CD14-positive monocyte (primary cell): ENCODE measurements around the gene ATOX1. TPM values are rescaled to one million over a fixed set of nuclear protein-coding genes. Genes with fewer than 3 reads are reported as not detected.
A peak's percentile ranks its signal among the peaks of the same experiment; 100 is the strongest.
"Not testable (repeated sequence)": the region's sequence is repeated elsewhere in the genome, so short reads cannot be mapped to it uniquely, and the experiment has no call there.

Experiments
- DNase-seq, 3 donors: peaks; one replicate each; pipeline ENCODE4 v3.0.0-alpha.2; 2011 to 2022
- H2AFZ ChIP-seq: 2 replicates; pipeline ENCODE4 v1.6.0; 2012; ENCODE audit warnings: mild to moderate bottlenecking, low read depth, low read length, inconsistent platforms; ENCODE audit not compliant: insufficient read depth, poor library complexity, severe bottlenecking
- H3K27ac ChIP-seq, 2 donors: 1 replicate in 1 of 2; 2 replicates in 1 of 2; pipeline ENCODE4 v1.5.1; 2012 to 2013; ENCODE audit warnings: low read length in 2 of 2, control low read depth in 1 of 2, inconsistent platforms in 1 of 2, low read depth in 1 of 2, mild to moderate bottlenecking in 1 of 2
- H3K27me3 ChIP-seq, 2 donors: one replicate each; pipeline versions ENCODE4 v1.6.0 to v1.6.1; 2011 to 2013; ENCODE audit warnings: low read length in 2 of 2; ENCODE audit not compliant: control insufficient read depth in 2 of 2, insufficient read depth in 2 of 2
- H3K36me3 ChIP-seq, 2 donors: replicated peaks in 1 of 2; 1 replicate in 1 of 2; 2 replicates in 1 of 2; pipeline versions ENCODE4 v1.5.1 to v1.6.1; 2012 to 2013; ENCODE audit warnings: low read length in 2 of 2, control low read depth in 1 of 2, inconsistent platforms in 1 of 2, mild to moderate bottlenecking in 1 of 2; ENCODE audit not compliant: insufficient read depth in 2 of 2, control insufficient read depth in 1 of 2
- H3K4me1 ChIP-seq, 2 donors: 1 replicate in 1 of 2; 2 replicates in 1 of 2; pipeline versions ENCODE4 v1.5.1 to v1.6.1; 2012 to 2013; ENCODE audit warnings: low read length in 2 of 2, control low read depth in 1 of 2, inconsistent platforms in 1 of 2, mild to moderate bottlenecking in 1 of 2, moderate library complexity in 1 of 2; ENCODE audit not compliant: insufficient read depth in 2 of 2, control insufficient read depth in 1 of 2
- H3K4me2 ChIP-seq: replicated peaks from 2 replicates; pipeline ENCODE3; 2012; ENCODE audit warnings: low read length, moderate library complexity, mild to moderate bottlenecking; ENCODE audit not compliant: poor library complexity, severe bottlenecking; ENCODE audit errors: extremely low read depth
- H3K4me3 ChIP-seq, 3 experiments: fragments of 200-600 bp in 1 of 3; sonication (generic) in 1 of 3; replicated peaks in 1 of 3; 1 replicate in 2 of 3; 2 replicates in 1 of 3; pipeline ENCODE4 v1.5.1; 2011 to 2013; ENCODE audit warnings: low read length in 3 of 3, mild to moderate bottlenecking in 3 of 3, control low read depth in 2 of 3, low read depth in 2 of 3, inconsistent platforms in 1 of 3, moderate library complexity in 1 of 3
- H3K79me2 ChIP-seq: 2 replicates; pipeline ENCODE4 v1.6.0; 2012; ENCODE audit warnings: mild to moderate bottlenecking, control low read depth, inconsistent platforms, low read length, moderate library complexity; ENCODE audit not compliant: insufficient read depth
- H3K9ac ChIP-seq: 2 replicates; pipeline ENCODE4 v1.6.0; 2017; ENCODE audit warnings: low read length, mild to moderate bottlenecking; ENCODE audit not compliant: insufficient read depth, poor library complexity, severe bottlenecking
- H3K9me3 ChIP-seq, 2 donors: replicated peaks in 1 of 2; 1 replicate in 1 of 2; 2 replicates in 1 of 2; pipeline versions ENCODE4 v1.5.1 to v1.6.1; 2012 to 2013; ENCODE audit warnings: low read length in 2 of 2, control low read depth in 1 of 2; ENCODE audit not compliant: control insufficient read depth in 1 of 2, insufficient read depth in 1 of 2
- H4K20me1 ChIP-seq: 2 replicates; pipeline ENCODE4 v1.6.0; 2012; ENCODE audit warnings: mild to moderate bottlenecking, low read length, control low read depth, moderate library complexity; ENCODE audit not compliant: insufficient read depth
- H3K27ac Mint-ChIP-seq, 7 donors: one replicate each; pipeline ENCODE4 v1.8.0; 2020; ENCODE audit warnings: mild to moderate bottlenecking in 7 of 7, mixed read lengths in 7 of 7, moderate library complexity in 6 of 7, inconsistent platforms in 2 of 7
- H3K27me3 Mint-ChIP-seq, 3 donors: one replicate each; pipeline ENCODE4 v1.8.0; 2021 to 2022; ENCODE audit warnings: low read depth in 3 of 3, mild to moderate bottlenecking in 3 of 3, mixed read lengths in 3 of 3, moderate library complexity in 3 of 3, inconsistent platforms in 1 of 3
- H3K36me3 Mint-ChIP-seq, 2 donors: one replicate each; pipeline ENCODE4 v1.8.0; 2020; ENCODE audit warnings: mixed read lengths in 2 of 2, inconsistent platforms in 1 of 2, mild to moderate bottlenecking in 1 of 2
- H3K4me1 Mint-ChIP-seq: one replicate; pipeline ENCODE4 v1.8.0; 2020; ENCODE audit warnings: mild to moderate bottlenecking, mixed read lengths
- H3K4me3 Mint-ChIP-seq, 2 donors: one replicate each; pipeline ENCODE4 v1.8.0; 2020; ENCODE audit warnings: mild to moderate bottlenecking in 2 of 2, mixed read lengths in 2 of 2, moderate library complexity in 1 of 2
- H3K9me3 Mint-ChIP-seq, 7 donors: one replicate each; pipeline ENCODE4 v1.8.0; 2020 to 2022; ENCODE audit warnings: mixed read lengths in 7 of 7, mild to moderate bottlenecking in 6 of 7, moderate library complexity in 6 of 7, inconsistent platforms in 2 of 7
- CTCF ChIP-seq: fragments of 200-600 bp; IDR thresholded peaks from one replicate; pipeline ENCODE4 v1.8.0; 2022; ENCODE audit warnings: antibody characterized with exemption, mild to moderate bottlenecking
- WGBS: methylation state at CpG from one replicate; pipeline ENCODE4 v1.1.5; 2013; ENCODE audit warnings: missing lambda C conversion rate; ENCODE audit not compliant: insufficient coverage; 5-methylcytosine and 5-hydroxymethylcytosine counted together
- intact Hi-C, 2 donors: fragments of 100-400 bp; cut with micrococcal nuclease; formaldehyde crosslinking; loops; one replicate each; pipeline versions ENCODE4 v1.15.0 to v1.15.1; 2023
- polyA plus RNA-seq, 3 donors: library from polyadenylated mRNA; depleted of rRNA in 1 of 3; unstranded in 2 of 3; stranded (reverse) in 1 of 3; fragments of 300-500 nt in 2 of 3; fragments of >200 nt in 1 of 3; fragmentation: Illumina TruSeq in 2 of 3; gene quantifications; 1 replicate in 2 of 3; 2 replicates in 1 of 3; pipeline ENCODE4 v1.2.3, GENCODE V29; 2012 to 2021

ATOX1 gene
- polyA plus RNA-seq, 3 donors: 89.9 to 149 (median 148) TPM

- H3K9me3 Mint-ChIP-seq: no peaks in the 10 kb centered on the region
- no peaks in the 10 kb centered on the region for H3K4me1 Mint-ChIP-seq
- no peak for TF ChIP-seq CTCF
- no peaks in the 10 kb centered on the region for H3K27me3 ChIP-seq
- no peak overlapping the region for H2AFZ ChIP-seq
- H3K79me2 ChIP-seq: no peaks in the 10 kb centered on the region
- no peak overlapping the region for H3K4me2 ChIP-seq
- no peak overlapping the region for H3K4me3 ChIP-seq
- no peaks in the 10 kb centered on the region for H3K36me3 ChIP-seq
- H4K20me1 ChIP-seq: no peaks in the 10 kb centered on the region
- no peaks in the 10 kb centered on the region for H3K36me3 Mint-ChIP-seq
- no peak overlapping the region for H3K27ac ChIP-seq
- no peak overlapping the region for H3K27ac Mint-ChIP-seq
- no peak overlapping the region for H3K4me3 Mint-ChIP-seq
- H3K9me3 ChIP-seq: no peaks in the 10 kb centered on the region
- H3K4me1 ChIP-seq: no peaks in the 10 kb centered on the region
- peaks cover 2 to 3% (median 2%) of the 10 kb centered on the region in 3 donors for H3K27me3 Mint-ChIP-seq
- WGBS: no CpG with 5 or more reads among the region's 2 CpGs
- DNase-seq: no peak
- intact Hi-C loops: no loop called here
- H3K9ac ChIP-seq: no peak overlapping the region
Measured at GRCh38 chr5:151700296-151700695, 58.1 kb downstream of the ATOX1 start.

GRCh38 chr5:151699071-151699901 lies 59.1 kb downstream of the ATOX1 start:
- no peaks in the 10 kb centered on the region for H3K4me1 Mint-ChIP-seq
- H3K4me3 Mint-ChIP-seq: no peak overlapping the region
- TF ChIP-seq CTCF: no peak
- whole genome bisulfite sequencing: 96% methylated on average over 4 of the region's 13 CpGs
- peak overlapping the region in 1 of 7 donors; percentile 18 for H3K27ac Mint-ChIP-seq
- no peaks in the 10 kb centered on the region for H3K4me1 ChIP-seq
- H3K79me2 ChIP-seq: no peaks in the 10 kb centered on the region
- H3K4me2 ChIP-seq: no peak overlapping the region
- no peaks in the 10 kb centered on the region for H3K36me3 Mint-ChIP-seq
- H4K20me1 ChIP-seq: no peaks in the 10 kb centered on the region
- H3K9me3 ChIP-seq: no peaks in the 10 kb centered on the region
- peaks cover 2 to 3% (median 2%) of the 10 kb centered on the region in 3 donors for H3K27me3 Mint-ChIP-seq
- intact Hi-C loops: no loop called here
- no peaks in the 10 kb centered on the region for H3K27me3 ChIP-seq
- DNase-seq: no peak
- no peaks in the 10 kb centered on the region for H3K36me3 ChIP-seq
- H3K9ac ChIP-seq: no peak overlapping the region
- H3K4me3 ChIP-seq: no peak overlapping the region
- H3K27ac ChIP-seq: no peak overlapping the region
- H3K9me3 Mint-ChIP-seq: no peaks in the 10 kb centered on the region
- no peak overlapping the region for H2AFZ ChIP-seq

GRCh38 chr5:151698081-151698480 lies 60.4 kb downstream of the ATOX1 start:
- H3K27ac ChIP-seq, H3K4me2 ChIP-seq, DNase-seq, H3K9me3 Mint-ChIP-seq, H3K9me3 ChIP-seq, H3K27me3 Mint-ChIP-seq, H3K4me3 Mint-ChIP-seq, H3K27me3 ChIP-seq, H3K36me3 ChIP-seq, H3K27ac Mint-ChIP-seq, H3K9ac ChIP-seq, intact Hi-C loops, H3K79me2 ChIP-seq, H3K4me3 ChIP-seq, H3K36me3 Mint-ChIP-seq, H3K4me1 ChIP-seq, H4K20me1 ChIP-seq, H2AFZ ChIP-seq, H3K4me1 Mint-ChIP-seq: not testable (repeated sequence)
- WGBS: no CpG with 5 or more reads among the region's 4 CpGs
